ENCODE measurements around the gene ZYG11B.

DNA sequence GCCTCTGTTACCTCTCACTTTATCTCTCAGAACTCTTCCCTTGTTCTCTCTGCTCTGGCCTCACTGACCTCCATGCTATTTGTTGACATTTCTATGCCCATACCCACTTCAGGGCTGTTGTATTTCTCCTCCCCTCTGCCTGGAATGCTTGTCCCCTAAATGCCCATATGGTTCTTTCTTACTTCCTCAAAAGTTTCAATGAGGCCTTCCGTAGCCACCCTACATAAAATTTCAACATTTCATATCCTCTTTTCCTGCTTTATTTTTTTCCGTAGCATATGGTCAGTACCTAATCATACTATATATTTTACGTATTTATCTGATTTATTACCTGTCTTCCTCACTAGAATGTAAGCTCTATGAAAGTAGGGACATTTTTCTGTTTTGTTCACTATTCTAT lies 69.2 kb downstream of the ZYG11B start:
- TF ChIP-seq, protein P1, sequence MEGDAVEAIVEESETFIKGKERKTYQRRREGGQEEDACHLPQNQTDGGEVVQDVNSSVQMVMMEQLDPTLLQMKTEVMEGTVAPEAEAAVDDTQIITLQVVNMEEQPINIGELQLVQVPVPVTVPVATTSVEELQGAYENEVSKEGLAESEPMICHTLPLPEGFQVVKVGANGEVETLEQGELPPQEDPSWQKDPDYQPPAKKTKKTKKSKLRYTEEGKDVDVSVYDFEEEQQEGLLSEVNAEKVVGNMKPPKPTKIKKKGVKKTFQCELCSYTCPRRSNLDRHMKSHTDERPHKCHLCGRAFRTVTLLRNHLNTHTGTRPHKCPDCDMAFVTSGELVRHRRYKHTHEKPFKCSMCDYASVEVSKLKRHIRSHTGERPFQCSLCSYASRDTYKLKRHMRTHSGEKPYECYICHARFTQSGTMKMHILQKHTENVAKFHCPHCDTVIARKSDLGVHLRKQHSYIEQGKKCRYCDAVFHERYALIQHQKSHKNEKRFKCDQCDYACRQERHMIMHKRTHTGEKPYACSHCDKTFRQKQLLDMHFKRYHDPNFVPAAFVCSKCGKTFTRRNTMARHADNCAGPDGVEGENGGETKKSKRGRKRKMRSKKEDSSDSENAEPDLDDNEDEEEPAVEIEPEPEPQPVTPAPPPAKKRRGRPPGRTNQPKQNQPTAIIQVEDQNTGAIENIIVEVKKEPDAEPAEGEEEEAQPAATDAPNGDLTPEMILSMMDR (IDR thresholded peaks at IDR 0.05), result no peak
- no peak for TF ChIP-seq POLR2A (IDR thresholded peaks at IDR 0.05)
- TF ChIP-seq POLR2AphosphoS5 (IDR thresholded peaks at IDR 0.05), result no peak

Data from breast epithelium (tissue), 3 donors.